ENCODE measurements around the gene ACIN1. TPM values are rescaled to one million over a fixed set of nuclear protein-coding genes. Genes with fewer than 3 reads are reported as not detected.
A peak's percentile ranks its signal among the peaks of the same experiment; 100 is the strongest.

ACIN1 gene
- total and polyA plus RNA-seq, 2 of the 13 experiments (the other 11 are each of a cell fraction or from before 2014, with no cell fraction given) = 165 to 183 TPM

DNA sequence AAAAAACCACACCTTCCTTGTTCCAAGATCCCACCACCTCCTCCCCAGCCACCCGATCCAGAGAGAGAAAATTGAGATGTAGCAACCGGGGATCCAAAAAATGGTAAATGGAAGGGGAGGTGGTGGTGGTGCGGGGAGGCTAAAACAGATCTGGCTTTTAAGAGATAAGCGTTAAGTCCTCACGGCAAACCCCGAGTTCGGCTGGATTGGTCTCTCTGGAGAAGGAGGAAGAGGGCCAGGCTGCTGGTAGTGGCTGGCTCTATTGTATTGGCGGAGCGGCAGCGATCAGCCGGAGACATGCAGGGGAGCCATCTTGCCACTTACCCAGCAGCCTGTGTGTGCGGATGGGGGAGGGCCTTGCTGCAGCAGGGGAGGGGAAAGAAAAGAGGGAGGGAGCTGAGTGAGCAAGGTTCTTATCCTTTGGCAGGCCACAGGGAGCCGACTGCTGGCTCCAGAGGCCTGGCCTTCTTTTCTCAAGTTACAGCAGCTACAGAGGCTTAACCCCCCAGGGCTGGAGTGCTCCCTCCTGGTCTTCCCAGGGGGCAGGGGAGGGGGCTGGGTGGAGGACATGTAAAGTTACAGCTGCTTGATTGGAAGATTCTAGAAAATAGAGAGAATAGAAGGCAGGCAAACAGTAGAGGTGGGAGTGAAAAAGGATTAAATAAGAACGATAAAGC, 23.6 kb downstream of the ACIN1 start (continued):
- TF ChIP-seq, protein P1, sequence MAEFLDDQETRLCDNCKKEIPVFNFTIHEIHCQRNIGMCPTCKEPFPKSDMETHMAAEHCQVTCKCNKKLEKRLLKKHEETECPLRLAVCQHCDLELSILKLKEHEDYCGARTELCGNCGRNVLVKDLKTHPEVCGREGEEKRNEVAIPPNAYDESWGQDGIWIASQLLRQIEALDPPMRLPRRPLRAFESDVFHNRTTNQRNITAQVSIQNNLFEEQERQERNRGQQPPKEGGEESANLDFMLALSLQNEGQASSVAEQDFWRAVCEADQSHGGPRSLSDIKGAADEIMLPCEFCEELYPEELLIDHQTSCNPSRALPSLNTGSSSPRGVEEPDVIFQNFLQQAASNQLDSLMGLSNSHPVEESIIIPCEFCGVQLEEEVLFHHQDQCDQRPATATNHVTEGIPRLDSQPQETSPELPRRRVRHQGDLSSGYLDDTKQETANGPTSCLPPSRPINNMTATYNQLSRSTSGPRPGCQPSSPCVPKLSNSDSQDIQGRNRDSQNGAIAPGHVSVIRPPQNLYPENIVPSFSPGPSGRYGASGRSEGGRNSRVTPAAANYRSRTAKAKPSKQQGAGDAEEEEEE (CRISPR knock-in tag; IDR thresholded peaks at IDR 0.05; ENCODE audit: borderline replicate concordance) = no peak
- TF ChIP-seq ZNF20 (CRISPR knock-in tag; IDR thresholded peaks at IDR 0.05) (no peak), EHMT2 (IDR thresholded peaks at IDR 0.05; ENCODE audit: borderline replicate concordance, low read depth, low read length) (no peak), SNRNP70 (IDR thresholded peaks at IDR 0.05; ENCODE audit: low read depth, low read length) (no peak), BCL6 (CRISPR knock-in tag; IDR thresholded peaks at IDR 0.05) (peak; percentile 56), FOXO1 (CRISPR knock-in tag; IDR thresholded peaks at IDR 0.05) (peak; percentile 76), KMT2B (CRISPR knock-in tag; IDR thresholded peaks at IDR 0.05) (peak; percentile 82), ZNF569 (CRISPR knock-in tag; IDR thresholded peaks at IDR 0.05; ENCODE audit: borderline replicate concordance) (no peak), ZFP90 (CRISPR knock-in tag; IDR thresholded peaks at IDR 0.05; ENCODE audit: borderline replicate concordance) (peak; percentile 45; the same call in 1 of the 2 replicates), RCOR2 (CRISPR knock-in tag; IDR thresholded peaks at IDR 0.05) (no peak; the same call in 1 of the 2 replicates), KDM6A (CRISPR knock-in tag; IDR thresholded peaks at IDR 0.05; ENCODE audit: low read depth) (no peak)
- TF ChIP-seq, protein P2, sequence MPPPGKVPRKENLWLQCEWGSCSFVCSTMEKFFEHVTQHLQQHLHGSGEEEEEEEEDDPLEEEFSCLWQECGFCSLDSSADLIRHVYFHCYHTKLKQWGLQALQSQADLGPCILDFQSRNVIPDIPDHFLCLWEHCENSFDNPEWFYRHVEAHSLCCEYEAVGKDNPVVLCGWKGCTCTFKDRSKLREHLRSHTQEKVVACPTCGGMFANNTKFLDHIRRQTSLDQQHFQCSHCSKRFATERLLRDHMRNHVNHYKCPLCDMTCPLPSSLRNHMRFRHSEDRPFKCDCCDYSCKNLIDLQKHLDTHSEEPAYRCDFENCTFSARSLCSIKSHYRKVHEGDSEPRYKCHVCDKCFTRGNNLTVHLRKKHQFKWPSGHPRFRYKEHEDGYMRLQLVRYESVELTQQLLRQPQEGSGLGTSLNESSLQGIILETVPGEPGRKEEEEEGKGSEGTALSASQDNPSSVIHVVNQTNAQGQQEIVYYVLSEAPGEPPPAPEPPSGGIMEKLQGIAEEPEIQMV (CRISPR knock-in tag; IDR thresholded peaks at IDR 0.05; ENCODE audit: low read depth) = peak; percentile 39; the same call in 1 of the 2 replicates
- TF ChIP-seq, protein P3, sequence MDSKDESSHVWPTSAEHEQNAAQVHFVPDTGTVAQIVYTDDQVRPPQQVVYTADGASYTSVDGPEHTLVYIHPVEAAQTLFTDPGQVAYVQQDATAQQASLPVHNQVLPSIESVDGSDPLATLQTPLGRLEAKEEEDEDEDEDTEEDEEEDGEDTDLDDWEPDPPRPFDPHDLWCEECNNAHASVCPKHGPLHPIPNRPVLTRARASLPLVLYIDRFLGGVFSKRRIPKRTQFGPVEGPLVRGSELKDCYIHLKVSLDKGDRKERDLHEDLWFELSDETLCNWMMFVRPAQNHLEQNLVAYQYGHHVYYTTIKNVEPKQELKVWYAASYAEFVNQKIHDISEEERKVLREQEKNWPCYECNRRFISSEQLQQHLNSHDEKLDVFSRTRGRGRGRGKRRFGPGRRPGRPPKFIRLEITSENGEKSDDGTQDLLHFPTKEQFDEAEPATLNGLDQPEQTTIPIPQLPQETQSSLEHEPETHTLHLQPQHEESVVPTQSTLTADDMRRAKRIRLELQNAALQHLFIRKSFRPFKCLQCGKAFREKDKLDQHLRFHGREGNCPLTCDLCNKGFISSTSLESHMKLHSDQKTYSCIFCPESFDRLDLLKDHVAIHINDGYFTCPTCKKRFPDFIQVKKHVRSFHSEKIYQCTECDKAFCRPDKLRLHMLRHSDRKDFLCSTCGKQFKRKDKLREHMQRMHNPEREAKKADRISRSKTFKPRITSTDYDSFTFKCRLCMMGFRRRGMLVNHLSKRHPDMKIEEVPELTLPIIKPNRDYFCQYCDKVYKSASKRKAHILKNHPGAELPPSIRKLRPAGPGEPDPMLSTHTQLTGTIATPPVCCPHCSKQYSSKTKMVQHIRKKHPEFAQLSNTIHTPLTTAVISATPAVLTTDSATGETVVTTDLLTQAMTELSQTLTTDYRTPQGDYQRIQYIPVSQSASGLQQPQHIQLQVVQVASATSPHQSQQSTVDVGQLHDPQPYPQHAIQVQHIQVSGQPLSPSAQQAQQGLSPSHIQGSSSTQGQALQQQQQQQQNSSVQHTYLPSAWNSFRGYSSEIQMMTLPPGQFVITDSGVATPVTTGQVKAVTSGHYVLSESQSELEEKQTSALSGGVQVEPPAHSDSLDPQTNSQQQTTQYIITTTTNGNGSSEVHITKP (CRISPR knock-in tag; IDR thresholded peaks at IDR 0.05; ENCODE audit: low read depth) = peak; percentile 43; the same call in 1 of the 2 replicates
- TF ChIP-seq, protein P4, sequence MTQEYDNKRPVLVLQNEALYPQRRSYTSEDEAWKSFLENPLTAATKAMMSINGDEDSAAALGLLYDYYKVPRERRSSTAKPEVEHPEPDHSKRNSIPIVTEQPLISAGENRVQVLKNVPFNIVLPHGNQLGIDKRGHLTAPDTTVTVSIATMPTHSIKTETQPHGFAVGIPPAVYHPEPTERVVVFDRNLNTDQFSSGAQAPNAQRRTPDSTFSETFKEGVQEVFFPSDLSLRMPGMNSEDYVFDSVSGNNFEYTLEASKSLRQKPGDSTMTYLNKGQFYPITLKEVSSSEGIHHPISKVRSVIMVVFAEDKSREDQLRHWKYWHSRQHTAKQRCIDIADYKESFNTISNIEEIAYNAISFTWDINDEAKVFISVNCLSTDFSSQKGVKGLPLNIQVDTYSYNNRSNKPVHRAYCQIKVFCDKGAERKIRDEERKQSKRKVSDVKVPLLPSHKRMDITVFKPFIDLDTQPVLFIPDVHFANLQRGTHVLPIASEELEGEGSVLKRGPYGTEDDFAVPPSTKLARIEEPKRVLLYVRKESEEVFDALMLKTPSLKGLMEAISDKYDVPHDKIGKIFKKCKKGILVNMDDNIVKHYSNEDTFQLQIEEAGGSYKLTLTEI (CRISPR knock-in tag; conservative IDR thresholded peaks at IDR 0.05) = no peak
- TF ChIP-seq, protein P5, sequence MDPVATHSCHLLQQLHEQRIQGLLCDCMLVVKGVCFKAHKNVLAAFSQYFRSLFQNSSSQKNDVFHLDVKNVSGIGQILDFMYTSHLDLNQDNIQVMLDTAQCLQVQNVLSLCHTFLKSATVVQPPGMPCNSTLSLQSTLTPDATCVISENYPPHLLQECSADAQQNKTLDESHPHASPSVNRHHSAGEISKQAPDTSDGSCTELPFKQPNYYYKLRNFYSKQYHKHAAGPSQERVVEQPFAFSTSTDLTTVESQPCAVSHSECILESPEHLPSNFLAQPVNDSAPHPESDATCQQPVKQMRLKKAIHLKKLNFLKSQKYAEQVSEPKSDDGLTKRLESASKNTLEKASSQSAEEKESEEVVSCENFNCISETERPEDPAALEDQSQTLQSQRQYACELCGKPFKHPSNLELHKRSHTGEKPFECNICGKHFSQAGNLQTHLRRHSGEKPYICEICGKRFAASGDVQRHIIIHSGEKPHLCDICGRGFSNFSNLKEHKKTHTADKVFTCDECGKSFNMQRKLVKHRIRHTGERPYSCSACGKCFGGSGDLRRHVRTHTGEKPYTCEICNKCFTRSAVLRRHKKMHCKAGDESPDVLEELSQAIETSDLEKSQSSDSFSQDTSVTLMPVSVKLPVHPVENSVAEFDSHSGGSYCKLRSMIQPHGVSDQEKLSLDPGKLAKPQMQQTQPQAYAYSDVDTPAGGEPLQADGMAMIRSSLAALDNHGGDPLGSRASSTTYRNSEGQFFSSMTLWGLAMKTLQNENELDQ (CRISPR knock-in tag; IDR thresholded peaks at IDR 0.05; ENCODE audit: borderline replicate concordance) = no peak; the same call in 1 of the 2 replicates
- TF ChIP-seq, protein P6, sequence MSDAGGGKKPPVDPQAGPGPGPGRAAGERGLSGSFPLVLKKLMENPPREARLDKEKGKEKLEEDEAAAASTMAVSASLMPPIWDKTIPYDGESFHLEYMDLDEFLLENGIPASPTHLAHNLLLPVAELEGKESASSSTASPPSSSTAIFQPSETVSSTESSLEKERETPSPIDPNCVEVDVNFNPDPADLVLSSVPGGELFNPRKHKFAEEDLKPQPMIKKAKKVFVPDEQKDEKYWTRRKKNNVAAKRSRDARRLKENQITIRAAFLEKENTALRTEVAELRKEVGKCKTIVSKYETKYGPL (CRISPR knock-in tag; IDR thresholded peaks at IDR 0.05) = no peak

All from HepG2 (cell line).